Sciatic nerve (tissue), 2 donors: ENCODE results near the gene VCAN. TPM values are rescaled to one million over a fixed set of nuclear protein-coding genes. Genes with fewer than 3 reads are reported as not detected.
A peak's percentile ranks its signal among the peaks of the same experiment; 100 is the strongest.

Experiments
- ATAC-seq: fragments of 200-7000 bp; cut with Tn5 transposase; one replicate; pipeline ENCODE4 v1.9.1; 2020; ENCODE audit warnings: mild to moderate bottlenecking, moderate library complexity
- DNase-seq: peaks from one replicate; pipeline ENCODE4 v3.0.0-alpha.2; 2020; ENCODE audit warnings: low spot score
- intact Hi-C: fragments of 100-400 bp; cut with DNase I; formaldehyde crosslinking; loops from one replicate; pipeline ENCODE4 v1.14.2; 2022
- total RNA-seq: library from RNA; stranded (reverse); fragmentation: NEBNext Ultra II Directional; extraction: Animal tissue kit (Norgen Biotek cat#: 25700); gene quantifications from one replicate; pipeline ENCODE4 v1.2.1, GENCODE V29; 2021
- donor health status: DM: no; HTN: no; CAD: no.
- donor health status: DM: no; HTN: no; CAD: no.

The VCAN gene
- total RNA-seq, 1 donor from 2014 or later = 98.0 TPM

DNA sequence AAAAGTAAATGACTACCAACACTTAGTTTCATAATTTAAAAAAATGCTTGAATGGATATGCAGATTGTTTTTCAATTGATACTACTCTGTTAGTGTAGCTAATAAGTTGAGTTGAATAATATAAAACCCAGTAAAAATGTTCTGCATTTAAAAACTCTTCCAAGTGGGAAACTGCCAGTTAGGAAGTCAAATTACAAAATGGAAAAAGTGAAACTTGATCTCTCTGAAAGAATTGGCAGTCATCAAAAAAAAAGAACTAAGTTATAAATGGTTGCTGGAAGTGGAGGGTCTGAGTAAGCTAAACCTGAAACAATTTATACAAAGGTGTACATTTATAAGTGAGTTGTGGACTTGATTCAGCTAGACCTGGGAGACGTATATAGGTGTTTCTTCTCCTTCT lies 52.4 kb downstream of the VCAN start:
- ATAC-seq (no peak), DNase-seq (no peak)
- intact Hi-C loops = no loop called here

DNA sequence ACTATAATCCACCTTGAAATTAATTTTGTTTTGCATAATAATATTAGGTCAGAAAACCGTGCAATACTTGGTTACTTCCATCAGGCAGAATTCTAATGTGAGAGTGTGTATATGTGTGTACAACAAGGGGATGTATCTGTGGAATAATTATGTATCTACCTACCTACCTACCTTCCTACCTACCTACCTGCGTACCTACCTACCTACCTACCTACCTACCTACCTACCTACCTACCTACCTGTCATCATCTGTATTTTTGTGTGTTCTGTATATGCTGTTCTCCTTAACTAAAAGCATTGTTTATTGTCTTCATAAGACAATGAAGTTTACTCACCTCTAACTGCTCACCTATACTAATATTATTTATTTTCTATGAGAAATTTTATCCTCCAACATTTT lies 52.8 kb downstream of the VCAN start:
- intact Hi-C loops = no loop called here
- ATAC-seq = no peak

DNA sequence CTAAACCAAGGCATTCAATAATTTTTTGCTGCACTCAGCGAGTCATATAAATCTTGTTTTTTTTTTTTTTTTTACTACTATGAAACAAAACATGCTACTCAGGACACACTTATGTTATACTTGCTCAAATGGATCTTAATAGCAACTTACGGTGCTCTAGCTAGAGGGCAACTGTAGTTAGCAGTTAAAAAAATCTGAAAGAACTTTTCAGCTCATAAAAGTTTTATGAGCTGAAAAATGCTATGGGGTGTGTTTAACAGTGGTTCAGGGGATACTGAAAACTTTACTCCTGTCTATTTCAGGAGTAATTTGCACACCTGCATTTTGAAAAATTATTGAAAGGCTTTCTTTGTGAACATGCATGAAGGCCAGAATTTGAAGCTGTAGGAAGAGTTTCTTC lies 53.4 kb downstream of the VCAN start:
- intact Hi-C loops = no loop called here
- ATAC-seq (no peak), DNase-seq (no peak)

More for the DNA sequence above, 52.8 kb downstream of the VCAN start:
- DNase-seq = no peak

DNA sequence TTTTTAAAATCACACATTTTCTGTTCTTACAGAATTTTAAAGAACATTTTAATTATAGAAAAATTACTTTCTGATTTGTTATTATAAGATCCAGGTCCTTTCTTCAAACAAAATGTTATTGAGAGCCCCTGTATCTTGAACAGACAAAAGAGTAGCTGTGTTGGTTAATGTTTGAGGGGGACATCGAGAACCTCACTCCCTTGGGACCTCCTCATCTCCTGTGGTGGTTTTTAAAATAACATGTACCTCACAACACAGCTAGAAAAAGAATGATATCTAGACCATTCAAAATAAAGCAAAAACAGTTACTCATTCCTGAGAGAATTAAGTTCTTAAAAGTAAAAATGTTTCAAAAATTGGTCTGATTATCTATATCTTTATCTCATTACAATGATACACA lies 54.7 kb downstream of the VCAN start:
- ATAC-seq (no peak), DNase-seq (no peak)
- intact Hi-C loops = no loop called here

DNA sequence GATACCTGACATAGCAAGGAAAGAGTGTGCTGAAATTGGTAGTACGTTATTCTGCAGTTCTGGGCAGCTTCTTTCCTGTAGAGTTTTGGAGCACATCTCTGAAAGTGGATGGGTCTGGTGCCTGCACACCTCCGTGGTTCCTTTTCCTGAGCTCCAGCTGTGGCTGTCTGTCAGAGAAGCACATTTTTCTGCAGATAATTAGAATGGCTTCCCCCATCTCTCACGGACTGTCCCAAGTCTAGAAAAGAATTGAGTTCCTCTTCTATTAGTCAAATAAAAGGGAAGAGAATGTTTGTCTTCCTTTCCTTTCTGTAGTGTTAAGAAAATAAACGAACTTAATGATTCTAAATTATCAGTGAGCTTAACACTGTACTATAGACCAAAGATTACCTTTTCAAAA lies 55.7 kb downstream of the VCAN start:
- ATAC-seq (no peak), DNase-seq (no peak)
- intact Hi-C loops = no loop called here

DNA sequence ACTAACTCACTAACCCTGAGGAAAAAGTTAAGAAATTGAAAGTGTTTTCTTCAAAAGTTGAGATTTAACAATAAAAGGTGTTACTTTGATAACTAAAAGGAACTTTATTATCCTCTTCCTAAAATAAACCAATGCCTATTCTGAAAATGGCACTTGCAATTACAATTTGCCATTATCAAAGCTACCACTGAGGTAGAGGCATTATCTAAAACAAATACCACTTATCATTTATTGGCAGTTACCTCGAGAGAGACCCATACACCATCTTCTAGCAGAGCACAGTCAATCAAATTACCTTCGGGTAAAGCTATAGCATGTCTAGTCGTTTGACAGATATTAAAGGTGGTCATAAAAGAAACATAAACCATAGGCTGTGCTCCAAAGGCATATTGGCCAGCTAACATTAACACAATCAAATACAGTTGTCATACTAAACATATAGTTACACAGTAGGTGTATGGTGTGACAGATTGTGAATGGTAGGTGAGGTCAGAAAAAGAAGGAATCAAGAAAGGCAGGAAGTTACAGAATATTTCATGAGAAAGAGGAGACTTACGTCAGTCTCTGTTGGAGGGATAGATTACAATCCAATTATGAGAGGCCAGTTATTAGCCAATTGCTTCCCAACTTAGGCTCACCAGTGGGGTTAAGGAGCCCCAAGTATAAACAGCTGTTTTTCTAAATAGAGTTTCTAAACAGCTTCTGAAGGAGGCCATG lies 56.3 kb downstream of the VCAN start:
- intact Hi-C loops = no loop called here
- no peak for DNase-seq
- ATAC-seq = no peak

DNA sequence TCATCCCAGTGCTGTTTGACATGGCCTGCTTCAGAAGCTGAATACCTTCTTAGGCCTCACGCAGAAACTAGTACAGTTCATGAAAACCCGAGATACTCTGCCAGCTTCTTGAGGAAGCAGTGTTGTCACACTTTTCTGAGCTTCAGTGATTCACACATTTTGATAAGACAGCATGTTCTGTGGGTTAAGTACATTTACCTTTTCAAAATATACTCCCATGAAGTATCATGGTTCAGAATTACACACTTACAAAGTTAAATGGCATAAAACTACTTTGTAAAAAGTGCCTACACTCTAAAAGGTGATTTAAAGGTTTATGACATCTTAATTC lies 56.9 kb downstream of the VCAN start:
- ATAC-seq (no peak), DNase-seq (no peak)
- intact Hi-C loops = no loop called here

DNA sequence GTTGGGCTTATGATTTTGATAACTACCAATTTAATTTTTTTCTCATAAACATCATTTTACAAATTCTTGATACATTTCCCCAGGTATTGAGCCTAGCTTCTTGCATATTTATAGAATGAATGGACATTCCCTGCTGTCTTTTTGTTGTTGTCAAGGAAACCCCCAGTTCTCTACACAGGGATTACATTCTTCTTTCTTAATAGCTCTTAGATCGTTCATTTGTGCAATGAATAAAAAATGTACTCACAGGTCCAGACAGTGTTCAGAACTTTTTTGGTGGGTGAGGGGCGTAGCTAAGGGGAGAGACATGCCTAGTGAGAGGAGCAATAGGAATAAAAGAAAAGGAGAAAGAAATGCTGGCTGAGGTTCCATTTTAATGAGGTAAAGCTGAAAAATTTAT lies 58.6 kb downstream of the VCAN start:
- DNase-seq (no peak), ATAC-seq (no peak)
- intact Hi-C loops = no loop called here

DNA sequence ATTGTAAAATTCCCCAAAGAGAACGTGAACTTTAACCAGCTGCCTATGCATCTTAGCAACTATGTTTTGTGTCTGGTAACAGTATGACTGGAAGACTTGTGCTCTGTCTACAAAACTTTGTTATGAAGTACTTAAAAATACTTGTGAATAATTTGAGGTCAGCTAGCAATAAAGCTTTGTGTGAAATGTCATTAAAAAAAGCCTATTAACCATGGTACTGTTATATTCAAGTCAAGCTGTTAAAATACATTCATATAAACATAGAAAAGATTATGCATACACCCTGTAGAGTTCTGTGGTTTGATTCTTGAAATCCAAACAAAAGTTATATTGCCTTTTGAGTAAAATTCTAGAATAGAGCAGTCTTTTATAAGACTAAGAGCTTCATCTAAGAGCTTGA lies 60.1 kb downstream of the VCAN start:
- intact Hi-C loops = no loop called here
- ATAC-seq (no peak), DNase-seq (no peak)

DNA sequence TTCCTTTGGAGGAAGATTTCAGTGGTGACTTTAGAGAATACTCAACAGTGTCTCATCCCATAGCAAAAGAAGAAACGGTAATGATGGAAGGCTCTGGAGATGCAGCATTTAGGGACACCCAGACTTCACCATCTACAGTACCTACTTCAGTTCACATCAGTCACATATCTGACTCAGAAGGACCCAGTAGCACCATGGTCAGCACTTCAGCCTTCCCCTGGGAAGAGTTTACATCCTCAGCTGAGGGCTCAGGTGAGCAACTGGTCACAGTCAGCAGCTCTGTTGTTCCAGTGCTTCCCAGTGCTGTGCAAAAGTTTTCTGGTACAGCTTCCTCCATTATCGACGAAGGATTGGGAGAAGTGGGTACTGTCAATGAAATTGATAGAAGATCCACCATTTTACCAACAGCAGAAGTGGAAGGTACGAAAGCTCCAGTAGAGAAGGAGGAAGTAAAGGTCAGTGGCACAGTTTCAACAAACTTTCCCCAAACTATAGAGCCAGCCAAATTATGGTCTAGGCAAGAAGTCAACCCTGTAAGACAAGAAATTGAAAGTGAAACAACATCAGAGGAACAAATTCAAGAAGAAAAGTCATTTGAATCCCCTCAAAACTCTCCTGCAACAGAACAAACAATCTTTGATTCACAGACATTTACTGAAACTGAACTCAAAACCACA lies 67.4 kb downstream of the VCAN start:
- ATAC-seq = peak; percentile 28
- intact Hi-C loops = no loop called here
- DNase-seq = no peak

DNA sequence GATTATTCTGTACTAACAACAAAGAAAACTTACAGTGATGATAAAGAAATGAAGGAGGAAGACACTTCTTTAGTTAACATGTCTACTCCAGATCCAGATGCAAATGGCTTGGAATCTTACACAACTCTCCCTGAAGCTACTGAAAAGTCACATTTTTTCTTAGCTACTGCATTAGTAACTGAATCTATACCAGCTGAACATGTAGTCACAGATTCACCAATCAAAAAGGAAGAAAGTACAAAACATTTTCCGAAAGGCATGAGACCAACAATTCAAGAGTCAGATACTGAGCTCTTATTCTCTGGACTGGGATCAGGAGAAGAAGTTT lies 67.9 kb downstream of the VCAN start:
- DNase-seq (no peak), ATAC-seq (no peak)
- intact Hi-C loops = no loop called here

DNA sequence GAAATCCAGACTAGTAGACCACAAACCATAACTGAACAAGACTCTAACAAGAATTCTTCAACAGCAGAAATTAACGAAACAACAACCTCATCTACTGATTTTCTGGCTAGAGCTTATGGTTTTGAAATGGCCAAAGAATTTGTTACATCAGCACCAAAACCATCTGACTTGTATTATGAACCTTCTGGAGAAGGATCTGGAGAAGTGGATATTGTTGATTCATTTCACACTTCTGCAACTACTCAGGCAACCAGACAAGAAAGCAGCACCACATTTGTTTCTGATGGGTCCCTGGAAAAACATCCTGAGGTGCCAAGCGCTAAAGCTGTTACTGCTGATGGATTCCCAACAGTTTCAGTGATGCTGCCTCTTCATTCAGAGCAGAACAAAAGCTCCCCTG lies 68.6 kb downstream of the VCAN start:
- DNase-seq (no peak), ATAC-seq (no peak)
- intact Hi-C loops = no loop called here

DNA sequence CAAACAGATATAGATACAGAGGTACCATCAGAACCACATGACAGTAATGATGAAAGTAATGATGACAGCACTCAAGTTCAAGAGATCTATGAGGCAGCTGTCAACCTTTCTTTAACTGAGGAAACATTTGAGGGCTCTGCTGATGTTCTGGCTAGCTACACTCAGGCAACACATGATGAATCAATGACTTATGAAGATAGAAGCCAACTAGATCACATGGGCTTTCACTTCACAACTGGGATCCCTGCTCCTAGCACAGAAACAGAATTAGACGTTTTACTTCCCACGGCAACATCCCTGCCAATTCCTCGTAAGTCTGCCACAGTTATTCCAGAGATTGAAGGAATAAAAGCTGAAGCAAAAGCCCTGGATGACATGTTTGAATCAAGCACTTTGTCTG lies 69.2 kb downstream of the VCAN start:
- no peak for DNase-seq
- intact Hi-C loops = no loop called here
- no peak for ATAC-seq

DNA sequence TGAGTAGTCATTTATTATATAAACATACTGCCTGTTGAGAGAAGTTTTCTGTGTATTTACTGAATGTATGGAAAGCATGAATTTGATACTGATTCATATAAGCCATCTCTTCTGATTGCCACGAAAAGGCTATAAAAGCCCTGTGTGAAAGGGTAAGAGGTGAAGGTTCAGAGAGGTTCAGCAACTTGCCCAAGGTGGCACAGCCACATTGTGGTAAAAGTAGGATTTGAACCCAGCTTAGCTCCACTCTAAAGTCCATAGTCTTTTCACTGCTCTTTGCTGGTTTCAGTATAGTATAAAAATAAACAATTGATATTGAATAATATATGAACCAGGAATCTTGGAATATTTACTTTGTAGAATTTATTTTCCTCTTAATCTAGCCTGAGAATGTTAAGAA lies 71.3 kb downstream of the VCAN start:
- ATAC-seq (no peak), DNase-seq (no peak)
- intact Hi-C loops = no loop called here

DNA sequence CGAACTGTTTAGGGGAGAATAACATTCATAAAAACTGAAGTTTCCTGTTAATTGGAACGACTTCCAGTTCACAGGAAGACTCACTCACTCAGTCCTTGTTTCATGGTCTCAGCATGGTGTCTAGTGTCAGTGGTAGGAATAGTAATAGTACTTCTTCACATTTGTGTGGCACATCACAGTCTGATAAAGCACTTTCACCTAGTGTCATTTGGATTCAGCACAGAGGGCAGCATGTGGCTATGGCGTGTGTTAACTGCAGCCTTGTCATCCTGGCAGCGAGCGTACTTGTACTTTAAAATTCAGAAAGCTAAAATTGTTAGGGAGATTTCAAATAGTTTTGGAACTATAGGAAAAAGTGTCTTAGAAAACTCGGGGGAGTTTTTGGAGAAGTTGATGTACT lies 72.4 kb downstream of the VCAN start:
- ATAC-seq = peak; percentile 54
- intact Hi-C loops = no loop called here
- DNase-seq = no peak

DNA sequence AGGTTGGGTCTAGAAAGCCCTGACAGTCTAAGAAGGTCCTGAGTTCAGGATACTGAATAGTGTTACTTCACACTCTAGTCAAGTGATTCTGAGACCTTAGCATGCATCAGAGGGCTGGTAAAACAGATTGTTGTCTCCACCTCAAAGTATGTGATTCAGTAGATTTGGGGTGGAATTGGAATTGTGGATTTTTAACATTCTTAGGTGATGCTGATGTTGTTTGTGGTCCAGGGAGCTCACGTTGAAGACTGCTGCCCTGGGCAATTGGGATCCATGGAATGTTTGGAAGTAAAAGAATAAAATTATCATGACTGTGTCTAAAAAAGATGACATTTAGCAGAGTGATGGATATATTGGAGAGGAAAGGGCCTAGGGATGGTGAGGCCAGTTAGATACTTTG lies 75.6 kb downstream of the VCAN start:
- ATAC-seq (peak; percentile 13), DNase-seq (no peak)
- intact Hi-C loops = no loop called here

DNA sequence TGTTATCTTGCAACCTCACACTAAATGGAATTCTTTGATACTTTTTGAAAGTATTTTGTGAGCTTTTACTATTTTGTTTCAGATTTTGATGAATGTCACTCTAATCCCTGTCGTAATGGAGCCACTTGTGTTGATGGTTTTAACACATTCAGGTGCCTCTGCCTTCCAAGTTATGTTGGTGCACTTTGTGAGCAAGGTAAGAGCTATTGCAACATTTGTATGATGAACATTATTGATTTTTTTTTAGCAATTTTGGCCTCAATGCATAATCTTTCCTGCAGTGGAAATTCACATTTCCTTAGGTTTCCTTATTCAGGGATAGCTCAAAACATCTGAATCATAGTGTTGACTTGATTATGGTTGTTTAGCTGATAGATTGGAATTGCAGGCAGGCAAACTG lies 76.3 kb downstream of the VCAN start:
- intact Hi-C loops = no loop called here
- no peak for ATAC-seq
- DNase-seq = no peak

DNA sequence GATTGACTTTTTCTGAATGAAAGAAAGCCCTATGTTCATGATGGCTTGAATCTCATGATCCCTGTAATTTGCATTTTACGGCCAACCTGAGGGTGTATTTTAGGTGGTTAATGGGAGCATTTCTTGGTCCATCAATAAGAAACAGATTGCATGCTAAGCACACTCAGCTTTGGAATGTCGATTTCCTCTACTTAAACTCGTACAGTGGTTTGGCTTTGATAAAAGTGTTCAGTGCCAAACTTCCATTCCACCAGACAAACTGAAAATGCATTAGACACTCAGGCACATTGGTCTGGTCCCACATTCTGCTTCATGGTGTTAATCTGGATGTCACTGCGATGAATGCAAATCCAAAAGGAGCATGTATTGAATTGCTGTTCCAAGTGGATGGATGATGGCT lies 77.0 kb downstream of the VCAN start:
- DNase-seq = no peak
- no peak for ATAC-seq
- intact Hi-C loops = no loop called here

DNA sequence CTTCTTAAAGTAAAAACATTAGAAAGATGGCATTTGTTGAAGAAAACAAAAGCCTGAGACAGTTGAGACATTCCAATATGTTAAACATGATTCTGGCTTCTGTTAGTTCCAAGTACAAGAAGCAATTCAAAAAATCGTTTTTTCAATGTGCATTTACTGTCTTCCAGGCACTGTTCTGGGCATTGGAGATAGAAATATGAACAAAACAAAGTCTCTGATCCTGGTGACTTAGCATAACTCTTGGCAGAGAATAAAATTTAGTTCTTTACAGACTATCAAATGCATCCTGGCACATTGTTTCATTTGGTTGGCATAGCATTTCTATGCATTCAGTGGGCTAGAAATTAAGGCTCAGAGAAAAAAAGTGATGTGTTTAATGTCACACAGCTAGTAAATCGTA lies 77.5 kb downstream of the VCAN start:
- no peak for DNase-seq
- ATAC-seq = no peak
- intact Hi-C loops = no loop called here

DNA sequence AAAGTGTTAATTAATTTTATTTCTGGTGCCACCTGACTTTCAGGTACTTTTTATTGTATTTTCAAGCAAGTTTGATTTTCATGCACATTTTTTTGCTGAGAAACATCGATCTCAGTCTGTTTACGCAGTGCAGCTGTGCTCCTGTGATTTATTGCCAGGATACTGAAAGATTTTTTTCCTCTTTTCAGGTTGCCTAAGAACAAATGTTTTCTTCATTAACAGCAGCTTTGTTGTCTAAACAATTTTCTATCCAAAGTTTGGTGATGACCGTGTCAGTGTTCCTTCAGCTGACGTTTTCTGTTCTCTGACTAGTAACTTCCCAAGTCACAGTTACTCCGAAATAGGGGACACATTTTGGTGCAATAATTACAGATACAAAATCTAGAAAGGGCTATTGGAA lies 78.1 kb downstream of the VCAN start:
- intact Hi-C loops = no loop called here
- DNase-seq (no peak), ATAC-seq (no peak)

DNA sequence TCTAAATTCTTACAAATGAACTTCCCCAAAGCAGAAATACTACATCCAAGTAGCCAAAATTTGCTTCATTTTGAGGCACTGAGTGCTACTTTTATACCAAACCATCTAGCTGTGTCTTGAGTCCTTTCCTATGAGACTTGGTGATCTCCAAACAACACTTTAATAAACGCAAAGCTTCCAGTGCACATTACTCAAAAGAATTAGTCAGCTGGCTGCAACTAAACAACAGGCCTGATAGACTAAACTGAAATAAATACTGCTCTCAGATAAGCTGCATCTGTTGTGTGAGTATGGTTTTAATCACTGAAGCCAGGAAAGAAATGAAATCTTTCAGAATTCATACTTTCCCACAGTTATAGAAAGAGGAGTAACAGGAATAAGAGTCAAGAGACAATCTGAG lies 80.3 kb downstream of the VCAN start:
- peak; percentile 29 for ATAC-seq
- DNase-seq = no peak
- intact Hi-C loops = no loop called here
